Immature natural killer cell (primary cell): Measurements from ENCODE around the gene C1orf174. TPM values are rescaled to one million over a fixed set of nuclear protein-coding genes. Genes with fewer than 3 reads are reported as not detected.

Experiments
- DNase-seq, 3 donors: peaks; one replicate each; pipeline ENCODE4 v3.0.0; 2022; ENCODE audit warnings: mixed read lengths in 1 of 3
- H3K27ac Mint-ChIP-seq, 6 donors: one replicate each; pipeline ENCODE4 v1.8.0; 2020; ENCODE audit warnings: mixed read lengths in 6 of 6, mild to moderate bottlenecking in 5 of 6, inconsistent platforms in 4 of 6, moderate library complexity in 3 of 6
- H3K27me3 Mint-ChIP-seq, 3 donors: one replicate each; pipeline ENCODE4 v1.8.0; 2020 to 2021; ENCODE audit warnings: low read depth in 3 of 3, mild to moderate bottlenecking in 3 of 3, mixed read lengths in 3 of 3, moderate library complexity in 3 of 3, inconsistent platforms in 1 of 3
- H3K36me3 Mint-ChIP-seq, 3 donors: one replicate each; pipeline ENCODE4 v1.8.0; 2020; ENCODE audit warnings: mixed read lengths in 3 of 3, inconsistent platforms in 2 of 3, mild to moderate bottlenecking in 2 of 3
- H3K4me1 Mint-ChIP-seq, 2 donors: one replicate each; pipeline ENCODE4 v1.8.0; 2020; ENCODE audit warnings: inconsistent platforms in 2 of 2, mild to moderate bottlenecking in 2 of 2, mixed read lengths in 2 of 2, moderate library complexity in 1 of 2
- H3K4me3 Mint-ChIP-seq, 5 donors: one replicate each; pipeline ENCODE4 v1.8.0; 2020; ENCODE audit warnings: mild to moderate bottlenecking in 5 of 5, mixed read lengths in 5 of 5, inconsistent platforms in 3 of 5, moderate library complexity in 3 of 5
- H3K9me3 Mint-ChIP-seq, 6 donors: one replicate each; pipeline ENCODE4 v1.8.0; 2020; ENCODE audit warnings: mild to moderate bottlenecking in 6 of 6, mixed read lengths in 6 of 6, inconsistent platforms in 4 of 6, moderate library complexity in 3 of 6
- polyA plus RNA-seq, 3 donors: library from polyadenylated mRNA; unstranded; fragments of 300-500 nt; fragmentation: Illumina TruSeq; gene quantifications; one replicate each; pipeline ENCODE4 v1.2.3, GENCODE V29; 2021

Gene C1orf174
- polyA plus RNA-seq, 3 donors from 2014 or later: 27.1 to 54.2 (median 34.0) TPM

GRCh38 chr1:3932156-3932919 lies 32.3 kb upstream of the C1orf174 start:
- H3K4me1 Mint-ChIP-seq: no peaks in the 10 kb centered on the region
- H3K27me3 Mint-ChIP-seq: peaks cover 0 to 4% (median 3%) of the 10 kb centered on the region in 3 donors
- H3K27ac Mint-ChIP-seq: no peak overlapping the region
- H3K9me3 Mint-ChIP-seq: peaks cover 0 to 3% (median 0%) of the 10 kb centered on the region in 6 donors
- DNase-seq: no peak
- H3K36me3 Mint-ChIP-seq: no peaks in the 10 kb centered on the region
- no peak overlapping the region for H3K4me3 Mint-ChIP-seq

GRCh38 chr1:3931007-3931912 lies 31.2 kb upstream of the C1orf174 start:
- Mint-ChIP-seq H3K4me3 (no peak overlapping the region), H3K27me3 (peaks cover 0 to 7% (median 6%) of the 10 kb centered on the region in 3 donors), H3K9me3 (no peaks in the 10 kb centered on the region), H3K27ac (no peak overlapping the region), H3K4me1 (no peaks in the 10 kb centered on the region), H3K36me3 (no peaks in the 10 kb centered on the region)
- no peak for DNase-seq

GRCh38 chr1:3930301-3931006 lies 30.4 kb upstream of the C1orf174 start:
- no peak for DNase-seq
- peak overlapping the region in 5 of 6 donors; percentile 7 to 80 (median 33) for H3K27ac Mint-ChIP-seq
- H3K4me3 Mint-ChIP-seq: no peak overlapping the region

GRCh38 chr1:3929126-3929525 lies 29.1 kb upstream of the C1orf174 start:
- H3K36me3 Mint-ChIP-seq: no peaks in the 10 kb centered on the region
- H3K4me3 Mint-ChIP-seq: no peak overlapping the region
- H3K27ac Mint-ChIP-seq: peak overlapping the region in 2 of 6 donors; percentile 42 to 82
- DNase-seq: no peak
- no peaks in the 10 kb centered on the region for H3K4me1 Mint-ChIP-seq
- peaks cover 0 to 8% (median 6%) of the 10 kb centered on the region in 3 donors for H3K27me3 Mint-ChIP-seq
- H3K9me3 Mint-ChIP-seq: no peaks in the 10 kb centered on the region

More at GRCh38 chr1:3930301-3931006, 30.4 kb upstream of the C1orf174 start:
- Mint-ChIP-seq H3K36me3 (no peaks in the 10 kb centered on the region), H3K4me1 (no peaks in the 10 kb centered on the region), H3K9me3 (no peaks in the 10 kb centered on the region), H3K27me3 (peaks cover 0 to 8% (median 6%) of the 10 kb centered on the region in 3 donors)

- Mint-ChIP-seq H3K4me1 (no peaks in the 10 kb centered on the region), H3K4me3 (no peak overlapping the region), H3K36me3 (no peaks in the 10 kb centered on the region), H3K9me3 (no peaks in the 10 kb centered on the region), H3K27me3 (peaks cover 0 to 8% (median 6%) of the 10 kb centered on the region in 3 donors), H3K27ac (peak overlapping the region in 1 of 6 donors; percentile 7)
- no peak for DNase-seq
Observed at GRCh38 chr1:3928586-3928985, 28.5 kb upstream of the C1orf174 start.

GRCh38 chr1:3926956-3927355 lies 26.9 kb upstream of the C1orf174 start:
- H3K4me3 Mint-ChIP-seq: no peak overlapping the region
- H3K27ac Mint-ChIP-seq: no peak overlapping the region
- no peak for DNase-seq
- no peaks in the 10 kb centered on the region for H3K4me1 Mint-ChIP-seq
- H3K36me3 Mint-ChIP-seq: no peaks in the 10 kb centered on the region
- peaks cover 0 to 10% (median 8%) of the 10 kb centered on the region in 3 donors for H3K27me3 Mint-ChIP-seq
- no peaks in the 10 kb centered on the region for H3K9me3 Mint-ChIP-seq

GRCh38 chr1:3925762-3926161 lies 25.7 kb upstream of the C1orf174 start:
- no peaks in the 10 kb centered on the region for H3K4me1 Mint-ChIP-seq
- no peaks in the 10 kb centered on the region for H3K36me3 Mint-ChIP-seq
- no peaks in the 10 kb centered on the region for H3K9me3 Mint-ChIP-seq
- H3K27ac Mint-ChIP-seq: no peak overlapping the region
- peaks cover 0 to 10% (median 8%) of the 10 kb centered on the region in 3 donors for H3K27me3 Mint-ChIP-seq
- DNase-seq: no peak
- H3K4me3 Mint-ChIP-seq: no peak overlapping the region

- Mint-ChIP-seq H3K36me3 (no peaks in the 10 kb centered on the region), H3K9me3 (no peaks in the 10 kb centered on the region), H3K4me1 (no peaks in the 10 kb centered on the region), H3K4me3 (no peak overlapping the region), H3K27ac (no peak overlapping the region), H3K27me3 (peaks cover 0 to 10% (median 6%) of the 10 kb centered on the region in 3 donors)
- no peak for DNase-seq
Observed at GRCh38 chr1:3925256-3925655, 25.2 kb upstream of the C1orf174 start.

GRCh38 chr1:3924825-3925220 lies 24.8 kb upstream of the C1orf174 start:
- peaks cover 0 to 7% (median 6%) of the 10 kb centered on the region in 3 donors for H3K27me3 Mint-ChIP-seq
- H3K4me1 Mint-ChIP-seq: no peaks in the 10 kb centered on the region
- no peak for DNase-seq
- no peak overlapping the region for H3K4me3 Mint-ChIP-seq
- no peaks in the 10 kb centered on the region for H3K36me3 Mint-ChIP-seq
- no peaks in the 10 kb centered on the region for H3K9me3 Mint-ChIP-seq
- no peak overlapping the region for H3K27ac Mint-ChIP-seq

- H3K27me3 Mint-ChIP-seq: peaks cover 0 to 7% (median 6%) of the 10 kb centered on the region in 3 donors
- DNase-seq: no peak
- no peaks in the 10 kb centered on the region for H3K9me3 Mint-ChIP-seq
- H3K36me3 Mint-ChIP-seq: no peaks in the 10 kb centered on the region
- no peaks in the 10 kb centered on the region for H3K4me1 Mint-ChIP-seq
- H3K27ac Mint-ChIP-seq: no peak overlapping the region
- no peak overlapping the region for H3K4me3 Mint-ChIP-seq
Observed at GRCh38 chr1:3924186-3924824, 24.2 kb upstream of the C1orf174 start.

- Mint-ChIP-seq H3K27me3 (peaks cover 0 to 9% (median 6%) of the 10 kb centered on the region in 3 donors), H3K36me3 (no peaks in the 10 kb centered on the region), H3K9me3 (no peaks in the 10 kb centered on the region), H3K4me1 (no peaks in the 10 kb centered on the region), H3K27ac (no peak overlapping the region), H3K4me3 (no peak overlapping the region)
- no peak for DNase-seq
Observed at GRCh38 chr1:3923378-3924185, 23.5 kb upstream of the C1orf174 start.

GRCh38 chr1:3922851-3923250 lies 22.8 kb upstream of the C1orf174 start:
- no peaks in the 10 kb centered on the region for H3K36me3 Mint-ChIP-seq
- H3K27me3 Mint-ChIP-seq: peaks cover 0 to 12% (median 6%) of the 10 kb centered on the region in 3 donors
- no peaks in the 10 kb centered on the region for H3K4me1 Mint-ChIP-seq
- H3K4me3 Mint-ChIP-seq: no peak overlapping the region
- no peaks in the 10 kb centered on the region for H3K9me3 Mint-ChIP-seq
- DNase-seq: no peak
- H3K27ac Mint-ChIP-seq: no peak overlapping the region
